Endodermal cell (in vitro differentiated cells): ENCODE results near the gene CLCF1. TPM values are rescaled to one million over a fixed set of nuclear protein-coding genes. Genes with fewer than 3 reads are reported as not detected.
"Not testable (repeated sequence)": the region's sequence is repeated elsewhere in the genome, so short reads cannot be mapped to it uniquely, and the experiment has no call there.

Experiments
- DNase-seq: peaks from one replicate; pipeline ENCODE4 v3.0.0-alpha.2; 2017
- H3K27ac ChIP-seq: 2 replicates; pipeline ENCODE4 v1.5.1; 2013; ENCODE audit warnings: mild to moderate bottlenecking, low read depth, low read length, moderate library complexity
- H3K27me3 ChIP-seq: 2 replicates; pipeline ENCODE4 v1.6.1; 2013; ENCODE audit warnings: mild to moderate bottlenecking, low read length, moderate library complexity; ENCODE audit not compliant: insufficient read depth, control insufficient read depth, poor library complexity, severe bottlenecking
- H3K36me3 ChIP-seq: 2 replicates; pipeline ENCODE4 v1.7.0; 2013; ENCODE audit warnings: mild to moderate bottlenecking, low read length, moderate library complexity; ENCODE audit not compliant: control insufficient read depth, insufficient read depth
- H3K4me1 ChIP-seq: one replicate; pipeline ENCODE4 v1.7.0; 2013; ENCODE audit warnings: low read length; ENCODE audit not compliant: control insufficient read depth, insufficient read depth
- H3K4me3 ChIP-seq: 2 replicates; pipeline ENCODE4 v1.5.1; 2013; ENCODE audit warnings: mild to moderate bottlenecking, low read length, moderate library complexity
- H3K9ac ChIP-seq: 2 replicates; pipeline ENCODE4 v1.6.1; 2013; ENCODE audit warnings: mild to moderate bottlenecking, low read length, moderate library complexity; ENCODE audit not compliant: poor library complexity, severe bottlenecking; ENCODE audit errors: extremely low read depth
- H3K9me3 ChIP-seq: 2 replicates; pipeline ENCODE4 v1.6.1; 2013; ENCODE audit warnings: mild to moderate bottlenecking, low read length, moderate library complexity; ENCODE audit not compliant: control insufficient read depth
- H3K27ac Mint-ChIP-seq: 2 replicates; pipeline ENCODE4 v1.8.0; 2020; ENCODE audit warnings: mixed read lengths
- H3K27me3 Mint-ChIP-seq: 2 replicates; pipeline ENCODE4 v1.8.0; 2021; ENCODE audit warnings: mild to moderate bottlenecking, mixed read lengths; ENCODE audit not compliant: insufficient read depth
- H3K36me3 Mint-ChIP-seq: 2 replicates; pipeline ENCODE4 v1.8.0; 2020; ENCODE audit warnings: low read depth, mixed read lengths
- H3K4me1 Mint-ChIP-seq: 2 replicates; pipeline ENCODE4 v1.8.0; 2020; ENCODE audit warnings: mixed read lengths
- H3K4me3 Mint-ChIP-seq: 2 replicates; pipeline ENCODE4 v1.8.0; 2020; ENCODE audit warnings: mild to moderate bottlenecking, moderate library complexity, mixed read lengths
- H3K9me3 Mint-ChIP-seq: 2 replicates; pipeline ENCODE4 v1.8.0; 2020; ENCODE audit warnings: mild to moderate bottlenecking, mixed read lengths
- whole genome bisulfite sequencing, 2 experiments: methylation state at CpG; one replicate each; pipeline versions ENCODE4 v1.1.5 to v1.1.7; 2013; ENCODE audit warnings: missing lambda C conversion rate in 2 of 2, mixed read lengths in 1 of 2; ENCODE audit not compliant: insufficient coverage in 1 of 2, insufficient read length in 1 of 2; 5-methylcytosine and 5-hydroxymethylcytosine counted together
- total RNA-seq, 2 donors: library from RNA; stranded (reverse); fragmentation: NEBNext Ultra II Directional in 1 of 2; extraction: Animal tissue kit (Norgen Biotek cat#: 25700) in 1 of 2; gene quantifications; 2 replicates in 1 of 2; 3 replicates in 1 of 2; pipeline ENCODE4 v1.2.1, GENCODE V29; 2021
- TF ChIP-seq, protein P1 (sequence below): fragments of 200-600 bp; sonication (generic); conservative IDR thresholded peaks from 2 replicates; pipeline ENCODE4 v1.5.0; 2021; ENCODE audit warnings: antibody characterized with exemption, mild to moderate bottlenecking

The CLCF1 gene
- total RNA-seq, 2 donors from 2014 or later, result 3.6 to 4.8 TPM

DNA sequence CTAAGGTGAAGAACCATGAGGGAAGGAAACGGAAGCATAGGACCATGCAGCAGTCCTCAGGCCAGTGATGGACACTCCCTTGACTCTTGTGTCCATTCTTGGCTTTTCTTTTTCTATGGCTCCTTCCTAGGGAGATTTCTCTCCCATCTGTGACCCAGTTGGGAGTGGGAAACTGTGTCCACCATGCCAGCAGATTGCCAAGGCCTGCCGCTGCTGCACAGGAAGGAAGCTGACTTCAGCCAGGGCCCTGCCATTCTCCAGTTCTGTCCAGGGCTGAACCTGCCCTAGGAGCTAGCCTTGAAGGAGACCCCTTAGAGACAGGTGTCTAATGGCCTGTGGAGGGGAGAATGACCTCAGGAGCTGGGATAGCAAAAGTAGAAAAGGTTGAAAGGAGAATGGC, 52.7 kb downstream of the CLCF1 start:
- no peaks in the 10 kb centered on the region for H3K9me3 Mint-ChIP-seq
- Histone ChIP-seq H3K4me3 (no peak overlapping the region), H3K27ac (no peak overlapping the region), H3K36me3 (no peaks in the 10 kb centered on the region), H3K4me1 (no peaks in the 10 kb centered on the region), H3K27me3 (peaks cover 26% of the 10 kb centered on the region), H3K9me3 (no peaks in the 10 kb centered on the region), H3K9ac (no peak overlapping the region)
- TF ChIP-seq, protein P1, sequence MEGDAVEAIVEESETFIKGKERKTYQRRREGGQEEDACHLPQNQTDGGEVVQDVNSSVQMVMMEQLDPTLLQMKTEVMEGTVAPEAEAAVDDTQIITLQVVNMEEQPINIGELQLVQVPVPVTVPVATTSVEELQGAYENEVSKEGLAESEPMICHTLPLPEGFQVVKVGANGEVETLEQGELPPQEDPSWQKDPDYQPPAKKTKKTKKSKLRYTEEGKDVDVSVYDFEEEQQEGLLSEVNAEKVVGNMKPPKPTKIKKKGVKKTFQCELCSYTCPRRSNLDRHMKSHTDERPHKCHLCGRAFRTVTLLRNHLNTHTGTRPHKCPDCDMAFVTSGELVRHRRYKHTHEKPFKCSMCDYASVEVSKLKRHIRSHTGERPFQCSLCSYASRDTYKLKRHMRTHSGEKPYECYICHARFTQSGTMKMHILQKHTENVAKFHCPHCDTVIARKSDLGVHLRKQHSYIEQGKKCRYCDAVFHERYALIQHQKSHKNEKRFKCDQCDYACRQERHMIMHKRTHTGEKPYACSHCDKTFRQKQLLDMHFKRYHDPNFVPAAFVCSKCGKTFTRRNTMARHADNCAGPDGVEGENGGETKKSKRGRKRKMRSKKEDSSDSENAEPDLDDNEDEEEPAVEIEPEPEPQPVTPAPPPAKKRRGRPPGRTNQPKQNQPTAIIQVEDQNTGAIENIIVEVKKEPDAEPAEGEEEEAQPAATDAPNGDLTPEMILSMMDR, result no peak
- H3K4me1 Mint-ChIP-seq, result peaks cover 5% of the 10 kb centered on the region
- 80 to 95% methylated on average over 1 to 2 of the region's 2 CpGs for WGBS, 2 experiments
- no peak overlapping the region for H3K27ac Mint-ChIP-seq
- peaks cover 28% of the 10 kb centered on the region for H3K27me3 Mint-ChIP-seq
- no peak overlapping the region for H3K4me3 Mint-ChIP-seq
- DNase-seq, result no peak
- no peaks in the 10 kb centered on the region for H3K36me3 Mint-ChIP-seq

DNA sequence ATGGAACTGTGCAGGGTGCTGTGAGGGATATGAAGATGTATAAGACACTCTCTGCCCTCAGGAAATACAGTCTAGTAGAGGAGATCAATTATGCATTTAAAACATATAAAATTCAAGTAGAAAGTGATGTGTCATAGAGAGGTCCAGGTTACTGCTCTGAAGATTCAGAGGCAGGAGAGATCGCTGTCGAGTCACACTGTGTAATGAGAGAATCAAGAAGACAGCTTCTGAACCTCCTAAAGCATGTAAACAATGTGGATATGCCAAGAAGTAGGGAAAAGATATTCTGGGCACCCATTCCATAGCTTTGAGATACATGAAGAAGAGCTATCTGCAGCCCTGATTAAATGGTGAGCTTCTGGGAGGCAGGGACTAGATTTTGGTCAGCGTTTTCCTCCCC, 53.4 kb downstream of the CLCF1 start:
- Mint-ChIP-seq H3K4me1 (peaks cover 5% of the 10 kb centered on the region), H3K4me3 (no peak overlapping the region), H3K27ac (no peak overlapping the region), H3K9me3 (no peaks in the 10 kb centered on the region), H3K27me3 (peaks cover 28% of the 10 kb centered on the region), H3K36me3 (no peaks in the 10 kb centered on the region)
- no peak for DNase-seq
- TF ChIP-seq, protein P1, result no peak
- no peak overlapping the region for H3K4me3 ChIP-seq
- no peaks in the 10 kb centered on the region for H3K4me1 ChIP-seq
- H3K27ac ChIP-seq, result no peak overlapping the region
- no peaks in the 10 kb centered on the region for H3K9me3 ChIP-seq
- H3K27me3 ChIP-seq, result peaks cover 26% of the 10 kb centered on the region
- WGBS, 2 experiments, result 77 to 90% methylated on average over 3 of the region's 3 CpGs
- no peaks in the 10 kb centered on the region for H3K36me3 ChIP-seq
- no peak overlapping the region for H3K9ac ChIP-seq

DNA sequence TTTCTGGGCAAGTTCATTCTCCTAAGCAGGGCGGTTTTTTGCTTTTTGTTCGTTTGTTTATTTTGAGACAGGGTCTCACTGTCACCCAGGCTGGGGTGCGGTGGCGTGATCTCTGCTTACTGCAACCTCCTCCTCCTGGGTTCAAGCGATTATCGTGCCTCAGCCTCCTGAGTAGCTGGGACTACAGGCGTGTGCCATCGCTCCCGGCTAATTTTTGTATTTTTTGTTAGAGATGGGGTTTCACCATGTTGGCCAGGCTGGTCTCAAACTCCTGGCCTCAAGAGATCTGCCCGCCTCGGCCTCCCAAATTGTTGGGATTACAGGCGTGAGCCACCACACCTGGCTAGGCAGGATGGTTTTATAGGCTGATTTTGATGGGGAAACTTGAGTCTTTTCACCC, 54.5 kb downstream of the CLCF1 start:
- peak overlapping the region; percentile 81 for H3K4me3 Mint-ChIP-seq
- H3K27ac ChIP-seq, DNase-seq, H3K36me3 Mint-ChIP-seq, H3K36me3 ChIP-seq, H3K4me1 ChIP-seq, H3K27ac Mint-ChIP-seq, H3K9me3 ChIP-seq, H3K9ac ChIP-seq, H3K9me3 Mint-ChIP-seq, H3K4me1 Mint-ChIP-seq: not testable (repeated sequence)
- H3K4me3 ChIP-seq, result peak overlapping the region; percentile 90
- H3K27me3 Mint-ChIP-seq, result peaks cover 28% of the 10 kb centered on the region
- peaks cover 26% of the 10 kb centered on the region for H3K27me3 ChIP-seq
- 81 to 95% methylated on average over 11 to 12 of the region's 12 CpGs for WGBS, 2 experiments
